CD8-positive, alpha-beta memory T cell (primary cell): ENCODE measurements around the gene PSTPIP1. TPM values are rescaled to one million over a fixed set of nuclear protein-coding genes. Genes with fewer than 3 reads are reported as not detected.

Experiments used
- CTCF ChIA-PET: fragments of 350-600 bp; sonication (Branson Sonifier 250); formaldehyde crosslinking; loops from one replicate; lab custom pipeline; 2021; ENCODE audit warnings: antibody characterized with exemption; lab: Charles Lee
- POLR2A ChIA-PET: fragments of 350-600 bp; sonication (Branson Sonifier 250); formaldehyde crosslinking; loops from one replicate; lab custom pipeline; 2021; ENCODE audit warnings: antibody characterized with exemption; lab: Charles Lee
- DNase-seq, 5 donors: peaks; one replicate each; pipeline versions ENCODE4 v3.0.0 to v3.0.0-alpha.2; 2020 to 2022; ENCODE audit warnings: mixed read lengths in 1 of 5
- H3K27ac ChIP-seq: one replicate; pipeline ENCODE4 v1.7.0; 2013; ENCODE audit warnings: low read depth, mild to moderate bottlenecking, low read length, moderate library complexity
- H3K27me3 ChIP-seq: 2 replicates; pipeline ENCODE4 v1.7.0; 2013; ENCODE audit warnings: low read length, mild to moderate bottlenecking; ENCODE audit not compliant: insufficient read depth, poor library complexity, severe bottlenecking
- H3K36me3 ChIP-seq: 2 replicates; pipeline ENCODE4 v1.7.0; 2013; ENCODE audit warnings: mild to moderate bottlenecking, low read length, moderate library complexity; ENCODE audit not compliant: insufficient read depth
- H3K4me1 ChIP-seq: 2 replicates; pipeline ENCODE4 v1.7.0; 2013; ENCODE audit warnings: mild to moderate bottlenecking, low read length, moderate library complexity; ENCODE audit not compliant: insufficient read depth
- H3K4me3 ChIP-seq: 2 replicates; pipeline ENCODE4 v1.7.0; 2013; ENCODE audit warnings: mild to moderate bottlenecking, low read length
- H3K9me3 ChIP-seq: 2 replicates; pipeline ENCODE4 v1.7.0; 2013; ENCODE audit warnings: mild to moderate bottlenecking, low read length
- H3K27ac Mint-ChIP-seq, 8 donors: one replicate each; pipeline ENCODE4 v1.8.0; 2020 to 2021; ENCODE audit warnings: mixed read lengths in 8 of 8, mild to moderate bottlenecking in 6 of 8, inconsistent platforms in 3 of 8, moderate library complexity in 3 of 8
- H3K27me3 Mint-ChIP-seq, 2 donors: one replicate each; pipeline ENCODE4 v1.8.0; 2020 to 2021; ENCODE audit warnings: mixed read lengths in 2 of 2, mild to moderate bottlenecking in 1 of 2, moderate library complexity in 1 of 2
- H3K36me3 Mint-ChIP-seq, 3 donors: one replicate each; pipeline ENCODE4 v1.8.0; 2020 to 2021; ENCODE audit warnings: mixed read lengths in 3 of 3, inconsistent platforms in 1 of 3, mild to moderate bottlenecking in 1 of 3
- H3K4me1 Mint-ChIP-seq, 3 donors: one replicate each; pipeline ENCODE4 v1.8.0; 2020 to 2021; ENCODE audit warnings: mixed read lengths in 3 of 3, inconsistent platforms in 1 of 3, mild to moderate bottlenecking in 1 of 3
- H3K4me3 Mint-ChIP-seq, 7 donors: one replicate each; pipeline ENCODE4 v1.8.0; 2020 to 2021; ENCODE audit warnings: mixed read lengths in 7 of 7, mild to moderate bottlenecking in 6 of 7, moderate library complexity in 4 of 7, inconsistent platforms in 2 of 7
- H3K9me3 Mint-ChIP-seq, 5 donors: one replicate each; pipeline ENCODE4 v1.8.0; 2020 to 2022; ENCODE audit warnings: mixed read lengths in 5 of 5, mild to moderate bottlenecking in 3 of 5, moderate library complexity in 2 of 5, inconsistent platforms in 1 of 5
- polyA plus RNA-seq: library from polyadenylated mRNA; unstranded; fragments of 300-500 nt; fragmentation: Illumina TruSeq; gene quantifications from one replicate; pipeline ENCODE4 v1.2.3, GENCODE V29; 2021
- total RNA-seq, 2 experiments: library from RNA; stranded (reverse); gene quantifications; one replicate each; pipeline ENCODE4 v1.2.3, GENCODE V29; 2021

Gene PSTPIP1
- total and polyA plus RNA-seq, 3 experiments from 2014 or later: 83.1 to 127 (median 123) TPM

DNA sequence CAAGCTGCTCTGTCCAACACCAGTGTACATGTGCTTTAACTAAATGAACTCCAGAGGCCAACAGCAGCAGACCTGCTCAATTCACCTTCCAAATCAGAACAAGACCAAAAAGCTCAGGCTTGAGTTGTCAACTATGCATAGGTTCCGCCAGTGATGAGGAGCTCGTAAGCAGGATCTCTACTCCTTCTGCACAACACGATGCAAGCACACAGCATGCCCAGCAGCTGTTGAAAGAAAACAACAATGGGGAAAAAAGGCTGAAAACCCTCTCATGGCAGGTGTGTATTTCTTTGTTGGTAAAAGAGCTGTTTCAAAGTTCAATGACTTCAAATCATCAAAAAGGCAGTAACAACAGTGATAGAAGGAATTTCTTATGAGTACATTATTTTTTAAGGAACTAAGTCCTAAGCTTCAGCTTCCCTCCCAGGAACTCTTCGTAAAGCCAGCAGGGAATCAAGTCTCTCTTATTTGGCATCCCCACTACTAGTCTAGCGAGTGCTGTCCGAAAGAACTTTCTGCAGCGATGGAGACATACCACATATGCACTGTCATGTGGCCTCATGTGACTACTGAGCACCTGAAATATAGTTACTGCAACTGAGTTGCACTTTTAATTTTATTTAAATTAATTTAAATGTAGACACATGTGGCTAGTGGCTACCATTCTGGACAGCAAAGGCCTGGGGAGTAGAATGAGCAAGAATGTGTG lies 51.9 kb downstream of the PSTPIP1 start:
- Mint-ChIP-seq H3K27ac (peak overlapping the region in 3 of 8 donors; percentile 17 to 80 (median 72)), H3K4me3 (no peak overlapping the region), H3K27me3 (no peaks in the 10 kb centered on the region), H3K9me3 (peaks cover 0 to 6% (median 0%) of the 10 kb centered on the region in 5 donors), H3K4me1 (peaks cover 9 to 18% (median 9%) of the 10 kb centered on the region in 3 donors), H3K36me3 (peaks cover 13 to 61% (median 13%) of the 10 kb centered on the region in 3 donors)
- ChIA-PET POLR2A (no interaction called here), CTCF (interaction anchor here (1.1 to 2.4 kb wide), 4 partner anchors 9 to 73 kb away, joined by 3 to 9 read pairs (median 6); no protein-coding TSS in a partner anchor)
- peaks cover 8% of the 10 kb centered on the region for H3K36me3 ChIP-seq
- H3K4me3 ChIP-seq: no peak overlapping the region
- H3K27ac ChIP-seq: no peak overlapping the region
- no peak for DNase-seq
- no peaks in the 10 kb centered on the region for H3K4me1 ChIP-seq
- no peaks in the 10 kb centered on the region for H3K9me3 ChIP-seq
- H3K27me3 ChIP-seq: no peaks in the 10 kb centered on the region

DNA sequence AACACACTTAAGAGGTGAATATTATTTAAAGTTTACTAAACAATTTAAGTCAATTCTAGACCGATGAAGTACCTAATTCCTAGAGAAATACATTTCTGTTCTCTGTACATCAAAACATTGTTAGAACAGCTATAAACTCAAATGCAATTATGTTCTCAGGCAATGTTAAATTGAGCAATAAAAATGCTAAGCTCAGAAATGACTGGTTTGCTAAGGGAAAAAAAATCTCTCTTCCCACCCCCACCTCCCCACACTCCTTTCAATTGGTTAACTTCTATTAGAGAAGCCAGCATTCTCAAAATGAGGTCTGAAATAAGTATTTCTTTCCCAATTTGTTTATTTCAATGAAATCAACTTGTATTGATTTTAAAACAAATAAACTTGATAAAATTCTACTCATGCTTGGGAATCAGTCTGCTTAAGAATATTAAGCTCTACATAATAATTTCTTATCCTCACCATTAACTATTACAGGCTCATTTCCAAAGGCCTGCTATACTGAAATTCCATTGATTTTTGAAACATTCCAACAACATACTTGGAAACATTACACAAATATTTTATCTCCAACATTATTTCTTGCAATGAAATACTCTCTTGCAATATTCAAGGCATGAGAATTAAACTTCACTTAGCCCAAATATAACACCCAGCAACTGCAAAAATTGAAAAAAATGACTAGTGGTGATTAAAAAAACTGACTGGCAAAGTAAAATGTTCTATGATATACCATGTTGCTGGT lies 53.4 kb downstream of the PSTPIP1 start:
- Mint-ChIP-seq H3K36me3 (peaks cover 13 to 59% (median 13%) of the 10 kb centered on the region in 3 donors), H3K27ac (peak overlapping the region in 2 of 8 donors; percentile 11 to 58), H3K9me3 (peaks cover 0 to under 1% (median 0%) of the 10 kb centered on the region in 5 donors), H3K27me3 (no peaks in the 10 kb centered on the region), H3K4me1 (peaks cover 5 to 13% (median 7%) of the 10 kb centered on the region in 3 donors), H3K4me3 (no peak overlapping the region)
- DNase-seq: no peak
- H3K4me3 ChIP-seq: no peak overlapping the region
- H3K27ac ChIP-seq: no peak overlapping the region
- H3K36me3 ChIP-seq: peaks cover 12% of the 10 kb centered on the region
- H3K9me3 ChIP-seq: no peaks in the 10 kb centered on the region
- H3K27me3 ChIP-seq: no peaks in the 10 kb centered on the region
- POLR2A ChIA-PET: interaction anchor here (0.7 kb wide), 1 partner anchor 1021 kb away, joined by 6 read pairs; no protein-coding TSS in a partner anchor
- CTCF ChIA-PET: interaction anchor here (1.3 kb wide), 1 partner anchor 12 kb away, joined by 3 read pairs; no protein-coding TSS in a partner anchor
- H3K4me1 ChIP-seq: no peaks in the 10 kb centered on the region

DNA sequence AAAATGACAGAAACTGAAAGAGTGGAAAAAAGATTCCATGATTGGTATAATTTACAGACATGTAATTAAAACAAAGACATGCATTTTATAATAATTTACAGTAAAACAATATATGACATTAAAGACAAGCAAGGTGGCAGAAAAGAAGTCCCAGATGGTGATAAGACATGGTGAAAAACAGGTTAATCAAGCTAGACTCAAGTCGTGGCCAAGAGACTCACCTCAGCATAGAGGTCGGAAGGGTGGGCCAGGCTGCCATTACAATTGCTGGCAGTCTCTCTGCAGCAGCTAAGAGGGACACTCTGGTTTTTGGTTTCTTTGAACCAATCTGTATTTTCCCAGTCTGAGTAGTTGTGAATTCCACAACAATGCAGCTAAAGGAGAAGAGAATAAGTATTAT lies 57.6 kb downstream of the PSTPIP1 start:
- Histone ChIP-seq H3K4me1 (no peaks in the 10 kb centered on the region), H3K27ac (no peak overlapping the region), H3K36me3 (peaks cover 4% of the 10 kb centered on the region), H3K9me3 (no peaks in the 10 kb centered on the region), H3K27me3 (no peaks in the 10 kb centered on the region), H3K4me3 (no peak overlapping the region)
- ChIA-PET CTCF (interaction anchor here (1.2 kb wide), 1 partner anchor 14 kb away, joined by 3 read pairs; no protein-coding TSS in a partner anchor), POLR2A (no interaction called here)
- no peak overlapping the region for H3K4me3 Mint-ChIP-seq
- no peaks in the 10 kb centered on the region for H3K27me3 Mint-ChIP-seq
- peaks cover 0 to 28% (median 2%) of the 10 kb centered on the region in 3 donors for H3K36me3 Mint-ChIP-seq
- DNase-seq: no peak
- no peaks in the 10 kb centered on the region for H3K9me3 Mint-ChIP-seq
- H3K4me1 Mint-ChIP-seq: peaks cover 7 to 17% (median 7%) of the 10 kb centered on the region in 3 donors
- H3K27ac Mint-ChIP-seq: peak overlapping the region in 1 of 8 donors; percentile 21

DNA sequence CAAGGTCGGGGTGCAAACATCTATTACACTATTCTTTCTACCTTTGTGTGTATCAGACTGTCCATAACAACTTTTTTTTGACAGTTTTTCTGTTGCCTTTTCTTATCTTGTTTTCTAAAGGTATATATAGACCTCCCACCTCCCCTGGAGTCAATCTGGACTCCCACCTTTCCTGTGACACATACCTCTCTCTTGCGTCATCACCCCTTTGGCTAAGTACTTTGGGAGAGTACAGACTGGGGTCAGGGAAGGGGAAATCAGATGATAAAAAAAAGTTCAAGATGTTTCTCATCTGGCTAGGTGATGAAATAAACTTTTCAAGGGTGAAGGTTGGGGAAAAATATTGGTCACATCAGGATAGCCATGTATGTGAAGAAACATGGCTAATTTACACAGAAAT lies 58.8 kb downstream of the PSTPIP1 start:
- Mint-ChIP-seq H3K9me3 (no peaks in the 10 kb centered on the region), H3K4me3 (no peak overlapping the region), H3K36me3 (peaks cover 0 to 21% (median 4%) of the 10 kb centered on the region in 3 donors), H3K4me1 (peaks cover 11 to 21% (median 14%) of the 10 kb centered on the region in 3 donors), H3K27me3 (no peaks in the 10 kb centered on the region), H3K27ac (peak overlapping the region in 2 of 8 donors; percentile 24 to 43)
- Histone ChIP-seq H3K36me3 (peaks cover 4% of the 10 kb centered on the region), H3K27ac (no peak overlapping the region), H3K4me1 (no peaks in the 10 kb centered on the region), H3K9me3 (no peaks in the 10 kb centered on the region), H3K27me3 (no peaks in the 10 kb centered on the region), H3K4me3 (no peak overlapping the region)
- POLR2A ChIA-PET: no interaction called here
- DNase-seq: no peak
- CTCF ChIA-PET: no interaction called here

DNA sequence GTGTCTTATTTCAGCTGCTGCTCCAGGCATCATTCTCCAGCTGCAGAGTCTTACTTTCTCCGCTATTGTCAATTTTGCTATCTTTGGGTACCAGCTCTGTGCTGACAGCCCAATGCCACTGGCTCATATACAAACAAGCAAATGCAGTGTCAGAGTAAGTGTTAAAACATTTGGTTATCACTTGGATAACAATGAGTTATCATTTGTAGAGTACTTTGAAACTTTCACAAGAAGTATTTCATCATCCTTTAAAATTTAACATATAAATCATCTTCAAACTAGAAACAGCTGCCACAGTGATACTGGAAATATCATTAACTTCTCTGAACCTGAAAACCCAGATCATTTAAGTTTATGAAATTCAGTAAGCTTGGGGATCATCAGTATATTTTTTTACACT lies 62.1 kb downstream of the PSTPIP1 start:
- H3K4me1 ChIP-seq: no peaks in the 10 kb centered on the region
- Mint-ChIP-seq H3K36me3 (peaks cover 0 to 12% (median 4%) of the 10 kb centered on the region in 3 donors), H3K27ac (no peak overlapping the region), H3K4me3 (no peak overlapping the region), H3K9me3 (no peaks in the 10 kb centered on the region), H3K27me3 (no peaks in the 10 kb centered on the region), H3K4me1 (peaks cover 23 to 41% (median 39%) of the 10 kb centered on the region in 3 donors)
- peaks cover 3% of the 10 kb centered on the region for H3K36me3 ChIP-seq
- H3K27ac ChIP-seq: no peak overlapping the region
- POLR2A ChIA-PET: no interaction called here
- H3K9me3 ChIP-seq: no peaks in the 10 kb centered on the region
- H3K4me3 ChIP-seq: no peak overlapping the region
- CTCF ChIA-PET: interaction anchor here (1.0 to 3.0 kb wide), 2 partner anchors 12 kb away, joined by 3 to 9 read pairs; no protein-coding TSS in a partner anchor
- DNase-seq: no peak
- no peaks in the 10 kb centered on the region for H3K27me3 ChIP-seq

DNA sequence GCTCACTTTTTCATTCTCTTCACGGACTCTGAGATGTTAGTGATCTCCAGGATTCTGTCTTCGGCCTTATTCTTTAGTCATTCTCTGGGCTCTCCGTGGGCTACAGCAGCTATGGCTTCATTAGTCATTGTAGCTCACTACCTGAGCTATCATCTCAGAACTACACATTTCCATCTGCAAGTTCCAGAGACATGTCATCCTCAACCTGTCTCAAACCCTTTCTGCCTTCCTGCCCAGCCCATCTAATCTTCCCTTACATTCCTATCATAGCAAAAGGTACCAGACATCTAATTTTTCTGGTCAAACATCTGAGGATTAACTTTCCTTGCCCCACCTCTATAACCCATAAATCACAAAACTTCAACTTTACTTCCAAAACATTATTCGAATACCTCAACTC lies 62.8 kb downstream of the PSTPIP1 start:
- peak overlapping the region in 1 of 8 donors; percentile 36 for H3K27ac Mint-ChIP-seq
- no peak overlapping the region for H3K4me3 ChIP-seq
- H3K9me3 Mint-ChIP-seq: no peaks in the 10 kb centered on the region
- H3K27me3 Mint-ChIP-seq: peaks cover 0 to 1% of the 10 kb centered on the region in 2 donors
- H3K4me3 Mint-ChIP-seq: no peak overlapping the region
- no peaks in the 10 kb centered on the region for H3K9me3 ChIP-seq
- H3K36me3 ChIP-seq: no peaks in the 10 kb centered on the region
- H3K27ac ChIP-seq: no peak overlapping the region
- DNase-seq: no peak
- H3K27me3 ChIP-seq: no peaks in the 10 kb centered on the region
- ChIA-PET CTCF (interaction anchor here (3.0 kb wide), 1 partner anchor 12 kb away, joined by 9 read pairs; no protein-coding TSS in a partner anchor), POLR2A (no interaction called here)
- peaks cover 23 to 45% (median 41%) of the 10 kb centered on the region in 3 donors for H3K4me1 Mint-ChIP-seq
- no peaks in the 10 kb centered on the region for H3K4me1 ChIP-seq
- H3K36me3 Mint-ChIP-seq: peaks cover 0 to 9% (median 4%) of the 10 kb centered on the region in 3 donors

DNA sequence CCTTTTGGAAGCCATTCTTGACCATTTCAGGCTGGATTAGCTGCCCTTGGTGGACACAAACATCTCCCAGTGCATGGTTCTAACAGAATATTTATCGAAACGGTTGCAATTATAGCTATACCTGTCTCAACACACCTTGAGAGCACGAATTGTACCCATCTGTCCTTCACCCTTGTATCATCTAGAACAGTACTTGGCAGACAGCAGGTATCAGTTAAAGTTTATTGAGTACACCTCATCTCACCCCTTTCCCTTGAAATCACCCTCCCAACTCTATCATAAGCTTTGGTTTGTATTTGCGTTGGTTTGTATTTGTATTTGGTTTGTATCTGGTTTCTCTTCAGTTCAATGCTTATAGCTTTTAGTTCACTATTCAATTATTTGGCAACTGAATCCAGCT lies 63.5 kb downstream of the PSTPIP1 start:
- POLR2A ChIA-PET: no interaction called here
- Mint-ChIP-seq H3K27me3 (peaks cover 0 to 1% of the 10 kb centered on the region in 2 donors), H3K27ac (peak overlapping the region in 1 of 8 donors; percentile 44), H3K4me3 (no peak overlapping the region), H3K4me1 (peaks cover 23 to 45% (median 41%) of the 10 kb centered on the region in 3 donors), H3K9me3 (no peaks in the 10 kb centered on the region), H3K36me3 (peaks cover 0 to 8% (median 4%) of the 10 kb centered on the region in 3 donors)
- CTCF ChIA-PET: no interaction called here
- no peaks in the 10 kb centered on the region for H3K4me1 ChIP-seq
- no peaks in the 10 kb centered on the region for H3K9me3 ChIP-seq
- no peaks in the 10 kb centered on the region for H3K36me3 ChIP-seq
- no peaks in the 10 kb centered on the region for H3K27me3 ChIP-seq
- no peak overlapping the region for H3K27ac ChIP-seq
- DNase-seq: no peak
- no peak overlapping the region for H3K4me3 ChIP-seq
